ENCODE measurements around the gene NLK.
"Not testable (repeated sequence)": the region's sequence is repeated elsewhere in the genome, so short reads cannot be mapped to it uniquely, and the experiment has no call there.

Gene NLK

DNA sequence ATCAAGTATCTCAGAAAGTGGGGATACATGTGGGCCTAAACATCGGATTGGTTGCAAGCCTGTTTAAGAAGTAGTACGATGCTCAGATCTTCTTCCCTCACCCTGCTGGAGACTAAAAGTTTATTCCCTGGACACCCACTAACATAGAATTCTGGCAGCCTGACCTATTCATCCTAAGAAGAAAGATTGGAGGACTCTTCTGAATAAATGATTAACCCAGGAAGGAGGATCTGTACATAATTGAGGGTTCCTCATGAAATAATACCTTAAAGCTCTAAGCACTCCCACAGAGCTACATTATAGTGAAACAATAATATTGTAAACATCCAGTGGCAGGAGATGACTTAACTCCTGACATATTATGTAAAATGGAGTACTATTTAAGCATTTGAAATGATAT is 111.7 kb downstream of the NLK start:
- DNase-seq (ENCODE audit: insufficient read length, low spot score) (no peak), FAIRE-seq (no peak)
- TF ChIP-seq POLR2A (IDR thresholded peaks at IDR 0.05; ENCODE audit: low read depth, low read length), result no peak

DNA sequence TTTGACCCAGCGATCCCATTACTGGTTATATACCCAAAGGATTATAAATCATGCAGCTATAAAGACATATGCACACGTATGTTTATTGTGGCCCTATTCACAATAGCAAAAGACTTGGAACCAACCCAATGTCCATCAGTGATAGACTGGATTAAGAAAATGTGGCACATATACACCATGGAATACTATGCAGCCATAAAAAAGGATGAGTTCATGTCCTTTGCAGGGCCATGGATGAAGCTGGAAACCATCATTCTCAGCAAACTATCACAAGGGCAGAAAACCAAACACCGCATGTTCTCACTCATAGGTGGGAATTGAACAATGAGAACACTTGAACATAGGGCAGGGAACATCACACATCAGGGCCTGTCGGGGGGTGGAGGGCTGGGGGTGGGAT is 112.9 kb downstream of the NLK start:
- not testable (repeated sequence) for DNase-seq (ENCODE audit: insufficient read length, low spot score); FAIRE-seq

DNA sequence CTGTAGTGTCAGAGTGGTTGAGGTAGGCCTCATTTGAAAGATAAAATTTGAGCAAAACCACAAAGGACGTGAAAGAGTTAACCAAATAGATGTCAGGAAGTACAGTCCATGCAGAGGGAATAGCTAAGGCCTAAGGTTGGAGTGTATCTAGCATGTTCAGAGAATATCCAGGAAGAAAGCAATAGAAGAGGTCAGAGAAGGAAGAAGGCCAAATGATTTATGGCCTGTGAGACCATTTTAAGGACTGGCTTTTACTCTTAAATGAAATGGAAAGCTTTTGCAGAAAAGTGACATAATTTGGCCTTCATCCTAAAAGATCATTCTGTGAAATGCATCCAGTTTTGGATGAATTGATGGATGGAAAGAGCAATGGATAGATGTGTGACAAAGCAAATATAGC is 116.5 kb downstream of the NLK start:
- no peak for TF ChIP-seq POLR2A (IDR thresholded peaks at IDR 0.05; ENCODE audit: low read depth, low read length)
- FAIRE-seq (no peak), DNase-seq (ENCODE audit: insufficient read length, low spot score) (no peak)

DNA sequence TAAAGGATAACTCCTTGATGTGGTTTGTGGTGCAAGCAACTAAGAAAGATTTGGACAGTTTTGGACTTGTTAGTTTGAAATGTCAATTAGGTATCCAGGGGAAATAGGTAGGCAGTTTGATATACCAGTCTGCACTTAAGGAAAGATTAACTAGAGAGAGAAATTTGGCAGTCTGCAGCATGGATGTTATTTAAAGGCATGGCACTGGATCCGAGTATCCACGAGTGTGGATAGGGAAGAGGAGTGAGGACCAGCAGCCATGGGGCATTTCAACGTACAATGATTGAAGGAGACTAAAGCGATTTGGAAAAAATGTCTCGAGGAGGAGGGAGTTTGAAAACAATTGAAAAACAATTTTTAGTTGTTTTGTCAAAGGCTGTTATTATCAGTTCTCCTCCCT is 117.4 kb downstream of the NLK start:
- FAIRE-seq (no peak), DNase-seq (ENCODE audit: insufficient read length, low spot score) (no peak)
- no peak for TF ChIP-seq POLR2A (IDR thresholded peaks at IDR 0.05; ENCODE audit: low read depth, low read length)

DNA sequence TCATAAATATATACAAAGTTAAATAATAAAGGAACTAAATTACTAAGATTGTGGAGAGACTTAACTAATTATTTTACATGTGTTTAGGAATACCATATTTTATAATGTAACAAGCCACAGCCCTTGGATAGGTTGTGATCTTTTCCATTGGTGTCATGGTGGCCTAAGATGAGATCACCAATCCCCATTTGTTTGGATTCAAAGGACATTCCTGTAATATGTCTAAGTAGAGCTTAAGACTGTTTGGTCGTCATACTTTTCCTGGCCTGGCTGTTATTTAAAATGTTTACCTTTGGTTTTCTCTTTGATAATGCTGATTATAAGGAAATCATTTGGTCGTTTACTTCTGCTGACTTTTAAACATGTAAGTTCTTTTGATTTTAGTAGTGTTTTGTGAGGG is 118.1 kb downstream of the NLK start:
- DNase-seq (ENCODE audit: insufficient read length, low spot score) (no peak), FAIRE-seq (no peak)
- TF ChIP-seq POLR2A (IDR thresholded peaks at IDR 0.05; ENCODE audit: low read depth, low read length), result no peak

DNA sequence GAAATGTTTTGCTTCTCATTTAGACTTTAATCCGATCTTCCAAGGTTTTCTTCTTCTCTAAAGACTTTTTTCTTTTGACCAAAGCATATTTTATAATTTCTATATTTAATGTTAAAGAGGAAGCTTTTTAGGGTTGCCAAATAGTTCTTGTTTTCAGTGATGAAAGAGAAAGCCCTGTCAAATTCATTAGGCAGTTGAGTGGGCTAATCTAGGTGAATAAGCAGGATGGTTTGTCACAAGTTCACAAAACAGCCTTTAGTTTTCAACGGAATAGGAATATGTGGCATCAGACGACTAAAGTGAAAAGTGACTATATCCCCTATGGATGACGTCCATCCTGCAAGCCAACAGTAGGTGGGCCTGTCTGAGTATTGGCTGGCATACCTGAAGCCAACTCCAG is 118.8 kb downstream of the NLK start:
- FAIRE-seq (no peak), DNase-seq (ENCODE audit: insufficient read length, low spot score) (no peak)
- no peak for TF ChIP-seq POLR2A (IDR thresholded peaks at IDR 0.05; ENCODE audit: low read depth, low read length)

DNA sequence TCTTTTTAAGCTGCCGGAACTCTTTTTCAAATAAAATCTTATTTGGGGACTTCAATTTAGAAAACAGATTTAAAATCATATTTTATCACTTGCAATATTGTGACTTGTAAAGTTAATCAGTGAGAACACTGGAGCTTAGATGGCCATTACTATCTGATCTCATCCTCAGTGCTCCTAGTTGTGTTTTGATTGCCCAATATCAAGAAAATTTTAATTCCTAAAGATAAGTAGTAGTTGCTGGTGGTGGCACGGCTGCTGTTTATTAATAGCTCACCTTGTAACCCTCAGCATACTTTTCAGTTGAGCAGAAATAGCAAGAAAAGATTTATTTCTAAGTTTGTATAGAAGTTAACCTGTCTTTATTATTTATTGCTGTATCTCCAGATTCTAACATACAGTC is 124.0 kb downstream of the NLK start:
- TF ChIP-seq POLR2A (IDR thresholded peaks at IDR 0.05; ENCODE audit: low read depth, low read length), result no peak
- DNase-seq (ENCODE audit: insufficient read length, low spot score), result no peak
- no peak for FAIRE-seq

DNA sequence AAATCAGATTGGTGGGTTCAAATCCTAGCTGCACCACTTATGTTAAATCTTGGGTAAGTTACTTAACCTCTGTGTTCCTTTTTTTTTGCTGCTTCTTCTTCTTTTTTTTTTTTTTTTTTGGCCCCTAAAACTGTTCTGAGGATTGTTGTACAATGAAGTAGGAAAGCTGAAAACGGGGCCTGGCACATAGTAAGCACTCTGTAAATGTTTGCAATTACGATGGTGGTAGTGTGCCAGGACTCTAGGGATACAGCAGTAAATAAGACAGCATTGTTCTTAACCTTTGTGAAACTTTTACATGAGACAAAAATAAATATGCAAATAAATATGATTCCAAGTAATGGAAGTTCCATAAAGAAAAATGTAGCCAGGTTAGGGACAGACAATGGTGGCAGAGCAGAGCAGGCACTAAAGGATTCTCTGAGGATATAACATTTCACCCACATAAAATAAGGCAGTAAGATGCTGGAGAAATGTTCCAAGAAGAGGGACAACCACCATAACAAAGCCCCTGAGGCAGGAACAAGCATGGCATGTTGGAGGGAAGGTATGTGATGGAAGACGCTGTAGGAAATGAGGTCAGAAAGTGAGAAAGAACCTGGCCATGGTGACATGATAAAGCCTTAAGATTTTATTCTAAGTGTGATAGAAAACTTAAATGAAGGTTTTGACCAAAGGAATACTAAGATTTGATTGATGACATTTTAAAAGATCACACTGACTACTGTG is 127.3 kb downstream of the NLK start:
- DNase-seq (ENCODE audit: insufficient read length, low spot score) (no peak), FAIRE-seq (no peak)
- TF ChIP-seq POLR2A (IDR thresholded peaks at IDR 0.05; ENCODE audit: low read depth, low read length), result no peak

DNA sequence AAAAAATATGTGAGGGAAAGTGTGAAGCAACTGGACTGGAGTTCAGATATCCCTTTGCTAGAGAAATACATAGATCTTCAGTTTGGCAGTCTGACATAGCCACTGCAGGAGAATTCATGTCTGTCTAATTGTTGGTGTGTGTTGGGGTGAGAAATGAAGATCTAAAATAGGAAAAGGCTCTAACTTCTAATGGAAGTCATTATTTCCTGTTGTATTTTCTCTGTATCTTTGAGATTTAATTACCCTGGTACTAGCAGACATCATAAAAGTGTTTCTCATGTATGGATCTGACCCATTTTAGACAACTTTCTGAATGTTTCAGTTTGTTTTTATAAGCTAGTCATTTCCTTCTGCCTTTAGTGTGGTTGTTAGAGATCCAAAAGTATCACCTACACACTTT is 128.3 kb downstream of the NLK start:
- FAIRE-seq (no peak), DNase-seq (ENCODE audit: insufficient read length, low spot score) (no peak)
- no peak for TF ChIP-seq POLR2A (IDR thresholded peaks at IDR 0.05; ENCODE audit: low read depth, low read length)

DNA sequence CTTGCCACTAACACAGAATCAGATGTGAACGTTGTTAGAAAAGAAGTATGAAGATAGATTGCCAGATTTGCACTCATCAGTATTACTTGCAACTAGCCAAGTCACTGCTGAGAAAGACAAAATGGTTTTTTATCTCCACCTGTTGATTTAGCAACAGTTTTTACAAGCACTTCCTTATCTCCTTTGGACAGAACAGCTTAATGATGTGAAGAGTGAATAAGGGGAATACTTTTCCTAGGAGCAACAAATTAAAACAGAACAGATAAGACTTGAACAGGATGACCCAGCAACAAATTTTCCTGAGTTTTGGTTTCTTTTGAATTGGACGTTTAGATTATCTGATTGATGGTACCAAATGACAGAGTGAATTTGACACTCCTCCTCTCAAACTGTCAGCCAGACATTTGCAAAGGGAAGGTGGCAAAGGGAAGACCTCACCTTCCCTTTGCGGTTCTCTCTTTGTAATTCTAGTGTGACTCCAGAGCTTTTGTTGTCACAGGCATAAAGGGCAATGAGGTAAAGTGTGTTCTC is 130.6 kb downstream of the NLK start:
- DNase-seq (ENCODE audit: insufficient read length, low spot score) (no peak), FAIRE-seq (no peak)
- TF ChIP-seq POLR2A (IDR thresholded peaks at IDR 0.05; ENCODE audit: low read depth, low read length), result no peak

DNA sequence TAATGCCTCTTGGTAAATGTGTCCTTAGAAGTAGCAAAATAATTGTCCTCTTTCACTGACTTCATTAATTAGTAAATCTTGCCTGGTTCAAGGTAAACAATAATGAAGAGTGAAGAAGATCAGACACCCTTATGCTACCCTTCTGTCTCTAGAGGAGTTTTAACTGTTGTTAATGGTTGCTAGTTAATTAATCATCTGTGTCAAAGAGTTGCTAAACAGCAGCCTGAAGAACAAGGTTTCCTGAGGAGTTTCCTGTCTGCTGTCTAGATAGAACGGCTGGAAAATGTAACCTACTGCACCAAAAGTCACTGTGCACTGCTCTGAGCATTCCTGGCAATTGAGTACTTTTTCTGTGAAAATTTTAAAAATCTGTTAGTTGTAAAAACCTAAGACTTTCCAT is 131.3 kb downstream of the NLK start:
- DNase-seq (ENCODE audit: insufficient read length, low spot score) (no peak), FAIRE-seq (no peak)
- no peak for TF ChIP-seq POLR2A (IDR thresholded peaks at IDR 0.05; ENCODE audit: low read depth, low read length)

DNA sequence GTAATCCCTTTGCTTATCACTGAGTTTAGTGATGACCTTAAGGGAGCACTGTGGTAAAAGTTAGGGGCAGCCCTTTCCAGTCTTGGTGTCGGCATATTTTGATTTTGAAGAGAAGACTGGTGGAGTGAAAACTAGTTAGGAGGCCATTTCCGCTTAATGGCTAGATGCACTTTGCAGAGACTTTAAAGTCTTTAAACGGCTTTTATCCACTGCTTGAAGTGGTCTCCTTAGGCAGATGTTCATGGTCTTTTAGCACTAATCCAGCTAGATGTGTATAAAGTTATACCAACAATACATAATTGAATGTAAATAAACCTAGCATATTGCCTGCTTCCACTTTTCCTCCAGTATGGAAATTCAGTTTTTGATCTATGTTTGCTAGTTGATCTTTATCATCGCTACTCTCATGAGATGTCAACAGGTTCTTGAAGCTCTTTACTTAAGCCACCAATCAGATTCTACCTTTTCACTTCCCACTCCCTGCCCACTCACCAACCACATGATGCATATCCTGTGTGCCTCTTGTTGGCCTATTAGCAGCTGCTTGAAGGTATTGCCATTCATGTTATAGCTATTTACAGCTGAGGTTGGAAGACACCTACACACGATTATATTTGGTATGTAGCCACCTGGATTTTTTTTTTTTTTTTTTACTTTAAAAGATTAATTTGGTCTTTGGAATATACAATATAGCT is 132.0 kb downstream of the NLK start:
- FAIRE-seq (no peak), DNase-seq (ENCODE audit: insufficient read length, low spot score) (no peak)
- no peak for TF ChIP-seq POLR2A (IDR thresholded peaks at IDR 0.05; ENCODE audit: low read depth, low read length)

DNA sequence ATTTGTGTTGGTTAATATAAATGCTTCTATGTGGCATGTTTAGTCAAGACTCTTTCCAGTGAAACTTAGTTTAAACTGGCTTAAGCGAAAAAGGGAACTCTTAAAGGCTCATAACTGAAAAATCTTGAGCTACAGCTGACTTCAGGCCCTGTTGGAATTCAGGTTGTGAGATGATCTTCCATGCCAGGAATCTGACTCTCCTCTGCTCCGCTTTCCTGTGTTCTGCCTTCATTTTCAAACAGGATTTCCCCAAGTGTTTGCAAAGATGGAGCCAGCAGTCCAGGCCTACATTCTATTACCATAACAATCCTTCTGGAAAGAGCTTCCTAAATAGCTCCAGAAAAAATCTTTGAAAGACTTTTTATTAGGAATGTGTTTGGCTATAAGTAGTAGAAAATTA is 134.9 kb downstream of the NLK start:
- DNase-seq (ENCODE audit: insufficient read length, low spot score) (no peak), FAIRE-seq (no peak)
- TF ChIP-seq POLR2A (IDR thresholded peaks at IDR 0.05; ENCODE audit: low read depth, low read length), result no peak

DNA sequence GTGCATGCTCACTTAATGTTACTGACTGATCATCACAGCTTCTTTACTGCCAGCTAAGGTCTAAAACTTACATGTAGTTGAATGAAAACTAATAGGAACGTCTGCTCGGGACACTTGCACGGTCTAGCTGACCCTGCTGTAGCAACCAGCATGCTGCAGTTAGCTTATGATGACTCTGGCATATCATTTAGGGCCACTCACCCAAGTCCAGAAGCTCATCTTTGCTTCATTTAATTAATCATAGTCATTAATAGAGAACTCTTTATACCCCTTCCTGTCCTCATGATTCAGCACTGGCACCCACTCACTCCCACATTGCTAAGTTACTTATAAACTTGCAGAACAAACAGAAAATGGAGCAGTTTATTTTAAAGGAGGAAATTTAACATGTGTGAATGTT is 136.3 kb downstream of the NLK start:
- no peak for DNase-seq (ENCODE audit: insufficient read length, low spot score)
- FAIRE-seq, result no peak
- no peak for TF ChIP-seq POLR2A (IDR thresholded peaks at IDR 0.05; ENCODE audit: low read depth, low read length)

DNA sequence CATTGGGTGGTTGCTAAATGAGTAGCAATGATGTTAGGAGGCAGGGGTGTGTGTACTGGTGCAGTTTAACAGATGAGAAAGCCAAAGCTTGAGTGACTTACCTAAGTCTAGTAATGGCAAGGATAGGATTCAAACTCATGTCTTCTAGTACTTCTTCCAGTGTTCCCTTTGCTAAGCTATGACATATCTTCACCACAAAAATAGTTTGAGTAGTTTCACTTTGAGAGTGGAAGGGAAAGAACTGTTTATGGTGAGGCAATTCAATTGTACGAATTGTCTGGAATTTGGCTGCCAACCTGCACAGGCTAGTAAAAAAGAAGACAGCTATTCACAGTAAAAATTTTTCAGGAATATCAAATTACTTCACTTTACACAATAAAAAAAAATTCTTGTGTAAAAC is 138.0 kb downstream of the NLK start:
- FAIRE-seq, result no peak
- no peak for DNase-seq (ENCODE audit: insufficient read length, low spot score)
- TF ChIP-seq POLR2A (IDR thresholded peaks at IDR 0.05; ENCODE audit: low read depth, low read length), result no peak

Data from H54 (cell line).